Right atrium auricular region (tissue), 2 donors: ENCODE data around the gene GOLIM4. TPM values are rescaled to one million over a fixed set of nuclear protein-coding genes. Genes with fewer than 3 reads are reported as not detected.
"Not testable (repeated sequence)": the region's sequence is repeated elsewhere in the genome, so short reads cannot be mapped to it uniquely, and the experiment has no call there.

ENCODE experiments used
- DNase-seq: peaks from one replicate; pipeline ENCODE4 v3.0.0-alpha.2; 2019; ENCODE audit warnings: low spot score
- H3K27ac ChIP-seq, 2 donors: fragments of 200-600 bp; sonication (generic); 1 replicate in 1 of 2; 2 replicates in 1 of 2; pipeline ENCODE4 v1.5.1; 2016 to 2019
- H3K27me3 ChIP-seq, 2 donors: fragments of 200-600 bp; sonication (generic); one replicate each; pipeline versions ENCODE4 v1.5.1 to v1.6.0; 2017 to 2019
- H3K36me3 ChIP-seq: fragments of 200-600 bp; sonication (generic); one replicate; pipeline ENCODE4 v1.5.1; 2016
- H3K4me1 ChIP-seq, 2 donors: fragments of 200-600 bp; sonication (generic); one replicate each; pipeline versions ENCODE4 v1.5.1 to v1.6.0; 2017 to 2019
- H3K4me3 ChIP-seq, 2 donors: fragments of 200-600 bp; sonication (generic); 1 replicate in 1 of 2; 2 replicates in 1 of 2; pipeline ENCODE4 v1.5.1; 2017 to 2019; ENCODE audit warnings: mild to moderate bottlenecking in 1 of 2, moderate library complexity in 1 of 2
- H3K9me3 ChIP-seq, 2 donors: fragments of 200-600 bp; sonication (generic); one replicate each; pipeline ENCODE4 v1.5.1; 2019
- CTCF ChIP-seq, 2 donors: fragments of 200-600 bp; sonication (generic); IDR thresholded peaks; one replicate each; pipeline ENCODE4 v1.5.1; 2019; ENCODE audit warnings: antibody characterized with exemption in 2 of 2
- total RNA-seq, 2 donors: library from RNA; depleted of rRNA; stranded (reverse); fragments of >200 nt; gene quantifications; one replicate each; pipeline ENCODE4 v1.1.0, GENCODE V29; 2016

The GOLIM4 gene
- total RNA-seq, 2 donors from 2014 or later = 56.0 to 63.7 TPM

GRCh38 chr3:168061332-168061996, 34.3 kb downstream of the GOLIM4 start:
- no peaks in the 10 kb centered on the region for H3K9me3 ChIP-seq
- no peak for DNase-seq
- no peak overlapping the region for H3K4me3 ChIP-seq
- no peak overlapping the region for H3K27ac ChIP-seq
- H3K36me3 ChIP-seq = no peaks in the 10 kb centered on the region
- H3K4me1 ChIP-seq = peaks cover 0 to 28% of the 10 kb centered on the region in 2 donors
- no peaks in the 10 kb centered on the region for H3K27me3 ChIP-seq
- no peak for TF ChIP-seq CTCF (IDR thresholded peaks at IDR 0.05)

GRCh38 chr3:168060317-168060716, 35.4 kb downstream of the GOLIM4 start:
- Histone ChIP-seq H3K36me3 (no peaks in the 10 kb centered on the region), H3K9me3 (no peaks in the 10 kb centered on the region), H3K27me3 (no peaks in the 10 kb centered on the region), H3K4me1 (peaks cover 0 to 19% of the 10 kb centered on the region in 2 donors), H3K4me3 (no peak overlapping the region), H3K27ac (no peak overlapping the region)
- no peak for TF ChIP-seq CTCF (IDR thresholded peaks at IDR 0.05)
- DNase-seq = no peak

- no peak overlapping the region for H3K4me3 ChIP-seq
- no peak for TF ChIP-seq CTCF (IDR thresholded peaks at IDR 0.05)
- no peaks in the 10 kb centered on the region for H3K36me3 ChIP-seq
- H3K27ac ChIP-seq = no peak overlapping the region
- no peak for DNase-seq
- H3K4me1 ChIP-seq = peaks cover 0 to 18% of the 10 kb centered on the region in 2 donors
- no peaks in the 10 kb centered on the region for H3K9me3 ChIP-seq
- H3K27me3 ChIP-seq = no peaks in the 10 kb centered on the region
Measured at GRCh38 chr3:168058481-168058880, 37.2 kb downstream of the GOLIM4 start.

GRCh38 chr3:168056398-168057230, 39.1 kb downstream of the GOLIM4 start:
- not testable (repeated sequence) for H3K4me3 ChIP-seq
- H3K4me1 ChIP-seq = peaks cover 0 to 25% of the 10 kb centered on the region in 2 donors

GRCh38 chr3:168054447-168054846, 41.3 kb downstream of the GOLIM4 start:
- peaks cover 0 to 39% of the 10 kb centered on the region in 2 donors for H3K4me1 ChIP-seq
- DNase-seq = no peak
- H3K27me3 ChIP-seq = no peaks in the 10 kb centered on the region
- H3K4me3 ChIP-seq = no peak overlapping the region
- no peaks in the 10 kb centered on the region for H3K9me3 ChIP-seq
- TF ChIP-seq CTCF (IDR thresholded peaks at IDR 0.05) = no peak
- H3K36me3 ChIP-seq = no peaks in the 10 kb centered on the region
- no peak overlapping the region for H3K27ac ChIP-seq

More at GRCh38 chr3:168056398-168057230, 39.1 kb downstream of the GOLIM4 start:
- not testable (repeated sequence) for H3K36me3 ChIP-seq, H3K9me3 ChIP-seq, H3K27me3 ChIP-seq, H3K27ac ChIP-seq, DNase-seq

GRCh38 chr3:168053115-168053514, 42.6 kb downstream of the GOLIM4 start:
- H3K4me3 ChIP-seq = no peak overlapping the region

More at GRCh38 chr3:168053115-168053514, 42.6 kb downstream of the GOLIM4 start:
- DNase-seq = no peak
- peaks cover 0 to 47% of the 10 kb centered on the region in 2 donors for H3K4me1 ChIP-seq
- H3K9me3 ChIP-seq = no peaks in the 10 kb centered on the region
- no peaks in the 10 kb centered on the region for H3K36me3 ChIP-seq
- H3K27me3 ChIP-seq = no peaks in the 10 kb centered on the region
- peak in 1 of 2 donors; percentile 48 for TF ChIP-seq CTCF (IDR thresholded peaks at IDR 0.05)
- H3K27ac ChIP-seq = peak overlapping the region in 1 of 2 donors; percentile 78
